Caco-2 (cell line): ENCODE measurements around the gene C3orf20. TPM values are rescaled to one million over a fixed set of nuclear protein-coding genes. Genes with fewer than 3 reads are reported as not detected.

Source experiments
- BruUV-seq: library from RNA; stranded (reverse); fragments of 400-500 nt; replicated peaks from 2 replicates; lab custom pipeline; 2021; lab: Mats Ljungman, UMichigan
- CTCF ChIA-PET: fragments of 300-600 bp; sonication (Branson Sonifier 250); formaldehyde crosslinking; loops from one replicate; lab custom pipeline; 2022; ENCODE audit warnings: antibody characterized with exemption; lab: Charles Lee
- POLR2A ChIA-PET: fragments of 300-600 bp; sonication (Branson Sonifier 250); formaldehyde crosslinking; loops from one replicate; lab custom pipeline; 2022; ENCODE audit warnings: antibody characterized with exemption; lab: Charles Lee
- DNase-seq, 2 experiments: peaks; one replicate each; pipeline versions ENCODE4 v3.0.0 to v3.0.0-alpha.2; 2020 to 2022
- H3K27me3 ChIP-seq: replicated peaks from 2 replicates; pipeline ENCODE4 v1.6.0; 2011; ENCODE audit warnings: low read length; ENCODE audit not compliant: control insufficient read depth, insufficient read depth
- H3K36me3 ChIP-seq: 2 replicates; pipeline ENCODE4 v1.5.1; 2011; ENCODE audit warnings: low read length; ENCODE audit not compliant: control insufficient read depth, insufficient read depth
- H3K4me1 ChIP-seq: fragments of 250-450 bp; sonication (Bioruptor Pico); 2 replicates; pipeline ENCODE4 v1.5.1; 2020; ENCODE audit warnings: mild to moderate bottlenecking
- H3K4me3 ChIP-seq: 2 replicates; pipeline ENCODE4 v1.5.1; 2011; ENCODE audit warnings: low read depth, mild to moderate bottlenecking, control low read depth, low read length
- H3K9me3 ChIP-seq: fragments of 250-450 bp; sonication (Bioruptor Pico); 2 replicates; pipeline ENCODE4 v1.5.1; 2020; ENCODE audit warnings: mild to moderate bottlenecking, moderate library complexity
- H3K27ac Mint-ChIP-seq: one replicate; pipeline ENCODE4 v1.8.0; 2022; ENCODE audit warnings: mixed read lengths; ENCODE audit not compliant: unreplicated experiment
- H3K27me3 Mint-ChIP-seq: one replicate; pipeline ENCODE4 v1.8.0; 2022; ENCODE audit warnings: mixed read lengths; ENCODE audit not compliant: insufficient read depth, unreplicated experiment
- H3K36me3 Mint-ChIP-seq: one replicate; pipeline ENCODE4 v1.8.0; 2022; ENCODE audit warnings: mild to moderate bottlenecking, mixed read lengths; ENCODE audit not compliant: insufficient read depth, unreplicated experiment
- H3K4me1 Mint-ChIP-seq: one replicate; pipeline ENCODE4 v1.8.0; 2022; ENCODE audit warnings: low read depth, mixed read lengths; ENCODE audit not compliant: unreplicated experiment
- H3K4me3 Mint-ChIP-seq: one replicate; pipeline ENCODE4 v1.8.0; 2022; ENCODE audit warnings: mild to moderate bottlenecking, moderate library complexity, mixed read lengths; ENCODE audit not compliant: unreplicated experiment
- H3K9me3 Mint-ChIP-seq: one replicate; pipeline ENCODE4 v1.8.0; 2022; ENCODE audit warnings: mixed read lengths; ENCODE audit not compliant: unreplicated experiment
- intact Hi-C: fragments of 100-400 bp; cut with micrococcal nuclease; formaldehyde crosslinking; loops from one replicate; pipeline ENCODE4 v1.10.0; 2022; ENCODE audit not compliant: unreplicated experiment
- total RNA-seq: library from RNA; stranded (reverse); gene quantifications from 2 replicates; pipeline ENCODE4 v1.2.3, GENCODE V29; 2022
- TF ChIP-seq, protein P1 (sequence below), 2 experiments: fragments of 200-600 bp in 1 of 2; IDR thresholded peaks; 1 replicate in 1 of 2; 2 replicates in 1 of 2; pipeline versions ENCODE4 v1.5.1 to v1.8.0; 2011 to 2022; ENCODE audit warnings: antibody characterized with exemption in 1 of 2, control low read depth in 1 of 2, inconsistent platforms in 1 of 2, low read depth in 1 of 2, low read length in 1 of 2, mild to moderate bottlenecking in 1 of 2, moderate library complexity in 1 of 2; ENCODE audit not compliant: insufficient read depth in 1 of 2, severe bottlenecking in 1 of 2, unreplicated experiment in 1 of 2

C3orf20 gene
- total RNA-seq, 1 experiment from 2014 or later: 0.09 TPM

DNA sequence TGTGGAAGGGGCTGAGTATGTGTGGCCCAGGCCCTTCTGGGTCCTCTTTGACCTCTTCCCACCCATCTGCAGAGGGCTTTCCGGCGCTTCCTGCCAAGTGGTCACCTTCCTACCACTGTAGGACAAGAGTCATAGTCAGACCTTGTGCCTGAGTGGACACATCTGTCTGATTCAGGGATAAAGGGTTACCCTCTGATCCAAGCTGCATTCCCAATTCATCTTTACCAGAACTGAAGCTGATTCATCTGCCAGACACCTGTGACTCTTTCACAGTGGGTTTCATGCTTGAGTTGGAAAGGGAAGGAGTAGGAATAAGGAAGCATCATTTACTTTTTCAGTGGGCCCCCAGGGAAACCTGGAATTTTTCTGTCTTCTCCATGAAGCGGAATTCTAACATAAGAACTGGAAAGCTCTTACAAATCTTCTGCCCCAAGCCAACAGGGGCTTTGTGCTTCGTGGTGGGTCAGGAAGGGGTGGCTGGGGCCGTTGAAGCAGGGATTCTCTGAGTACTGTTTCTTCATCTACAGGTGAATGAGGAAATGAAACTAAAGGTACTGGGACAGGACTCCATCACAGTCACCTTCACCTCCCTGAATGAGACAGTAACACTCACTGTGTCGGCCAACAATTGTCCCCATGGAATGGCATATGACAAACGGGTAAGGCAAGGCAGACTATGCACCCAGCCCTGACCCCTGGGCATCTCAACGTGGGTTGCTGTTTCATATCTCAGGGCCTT is 46.4 kb downstream of the C3orf20 start:
- H3K4me1 Mint-ChIP-seq: no peaks in the 10 kb centered on the region
- H3K36me3 Mint-ChIP-seq: no peaks in the 10 kb centered on the region
- Histone ChIP-seq H3K4me1 (no peaks in the 10 kb centered on the region), H3K36me3 (no peaks in the 10 kb centered on the region), H3K27me3 (no peaks in the 10 kb centered on the region), H3K9me3 (no peaks in the 10 kb centered on the region), H3K4me3 (no peak overlapping the region)
- H3K27ac Mint-ChIP-seq: no peak overlapping the region
- CTCF ChIA-PET: no interaction called here
- no TSS peak for BruUV-seq
- POLR2A ChIA-PET: no interaction called here
- DNase-seq: no peak
- no peak overlapping the region for H3K4me3 Mint-ChIP-seq
- H3K27me3 Mint-ChIP-seq: peaks cover 19% of the 10 kb centered on the region
- intact Hi-C loops: no loop called here
- no peaks in the 10 kb centered on the region for H3K9me3 Mint-ChIP-seq
- TF ChIP-seq, protein P1, sequence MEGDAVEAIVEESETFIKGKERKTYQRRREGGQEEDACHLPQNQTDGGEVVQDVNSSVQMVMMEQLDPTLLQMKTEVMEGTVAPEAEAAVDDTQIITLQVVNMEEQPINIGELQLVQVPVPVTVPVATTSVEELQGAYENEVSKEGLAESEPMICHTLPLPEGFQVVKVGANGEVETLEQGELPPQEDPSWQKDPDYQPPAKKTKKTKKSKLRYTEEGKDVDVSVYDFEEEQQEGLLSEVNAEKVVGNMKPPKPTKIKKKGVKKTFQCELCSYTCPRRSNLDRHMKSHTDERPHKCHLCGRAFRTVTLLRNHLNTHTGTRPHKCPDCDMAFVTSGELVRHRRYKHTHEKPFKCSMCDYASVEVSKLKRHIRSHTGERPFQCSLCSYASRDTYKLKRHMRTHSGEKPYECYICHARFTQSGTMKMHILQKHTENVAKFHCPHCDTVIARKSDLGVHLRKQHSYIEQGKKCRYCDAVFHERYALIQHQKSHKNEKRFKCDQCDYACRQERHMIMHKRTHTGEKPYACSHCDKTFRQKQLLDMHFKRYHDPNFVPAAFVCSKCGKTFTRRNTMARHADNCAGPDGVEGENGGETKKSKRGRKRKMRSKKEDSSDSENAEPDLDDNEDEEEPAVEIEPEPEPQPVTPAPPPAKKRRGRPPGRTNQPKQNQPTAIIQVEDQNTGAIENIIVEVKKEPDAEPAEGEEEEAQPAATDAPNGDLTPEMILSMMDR (IDR thresholded peaks at IDR 0.05; ENCODE audit: insufficient read depth in 1 of 2, low read depth in 1 of 2, low read length in 1 of 2, severe bottlenecking in 1 of 2, unreplicated experiment in 1 of 2): no peak

DNA sequence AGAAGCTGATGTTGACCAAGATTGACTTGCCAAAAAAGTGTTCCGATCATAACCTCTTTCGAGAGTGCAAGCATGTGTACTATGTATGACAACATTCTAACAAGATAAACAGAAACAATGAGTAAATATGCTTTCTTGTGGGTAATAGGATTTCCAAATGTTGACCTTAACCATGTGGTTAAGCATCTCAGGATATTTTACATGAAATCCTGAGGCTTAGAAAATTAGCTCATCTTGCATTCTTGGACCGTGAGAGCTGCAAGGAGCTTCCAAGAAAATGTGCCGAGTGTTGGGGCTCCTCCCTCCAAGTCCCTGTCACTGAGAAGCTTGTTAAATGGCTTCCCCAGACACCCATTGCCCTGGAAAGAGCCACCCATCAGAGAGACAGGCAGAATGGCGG is 50.1 kb downstream of the C3orf20 start:
- no TSS peak for BruUV-seq
- Mint-ChIP-seq H3K4me3 (no peak overlapping the region), H3K4me1 (no peaks in the 10 kb centered on the region), H3K9me3 (no peaks in the 10 kb centered on the region), H3K36me3 (no peaks in the 10 kb centered on the region), H3K27ac (no peak overlapping the region), H3K27me3 (peaks cover 11% of the 10 kb centered on the region)
- no peak overlapping the region for H3K4me3 ChIP-seq
- H3K4me1 ChIP-seq: no peaks in the 10 kb centered on the region
- TF ChIP-seq, protein P1 (IDR thresholded peaks at IDR 0.05; ENCODE audit: insufficient read depth in 1 of 2, low read depth in 1 of 2, low read length in 1 of 2, severe bottlenecking in 1 of 2, unreplicated experiment in 1 of 2): no peak
- POLR2A ChIA-PET: no interaction called here
- CTCF ChIA-PET: interaction anchor here (0.6 kb wide), 1 partner anchor 221 kb away, joined by 4 read pairs; no protein-coding TSS in a partner anchor
- H3K9me3 ChIP-seq: no peaks in the 10 kb centered on the region
- intact Hi-C loops: no loop called here
- no peak for DNase-seq
- no peaks in the 10 kb centered on the region for H3K36me3 ChIP-seq
- no peaks in the 10 kb centered on the region for H3K27me3 ChIP-seq

DNA sequence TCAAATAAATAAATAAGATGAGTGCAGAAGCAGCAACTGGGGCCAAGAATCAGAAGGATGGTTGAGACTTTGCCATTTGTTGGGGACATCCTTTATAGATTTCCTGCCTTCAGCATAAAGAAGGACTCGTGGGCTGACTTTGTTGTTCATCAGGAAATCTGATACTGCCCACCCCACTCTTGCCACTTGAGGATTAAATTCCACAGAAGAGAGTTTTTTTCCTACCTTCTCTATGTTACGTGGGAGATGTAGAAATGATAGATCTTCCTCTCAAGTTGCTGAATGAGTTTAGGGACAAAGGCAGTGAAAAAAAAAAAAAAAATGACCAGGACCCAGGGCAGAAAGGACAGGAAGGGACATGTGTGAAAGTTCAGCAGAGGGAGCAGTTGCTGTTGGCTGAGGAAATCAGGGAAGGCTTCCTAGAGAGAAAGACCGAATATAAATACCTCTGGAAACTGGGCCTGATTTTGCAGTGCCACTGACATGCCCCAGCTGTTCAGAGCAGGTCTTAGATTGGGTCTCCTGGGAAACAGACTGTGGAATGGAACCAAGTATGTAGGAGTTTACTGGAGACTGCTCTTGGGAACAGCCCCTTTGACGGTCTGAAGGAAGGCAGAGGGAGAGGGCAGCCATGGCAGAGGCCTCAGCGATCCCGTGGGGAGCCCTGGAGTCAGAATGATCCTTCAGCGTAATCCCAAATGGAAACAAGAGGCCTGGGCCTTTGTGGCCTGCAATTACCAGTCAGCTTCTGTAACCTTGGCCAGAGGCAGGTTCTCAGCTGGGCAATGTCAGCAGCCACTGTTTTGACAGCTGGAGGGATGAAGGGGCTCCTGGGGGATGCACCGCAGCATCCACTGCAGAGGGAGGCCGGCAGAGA is 50.9 kb downstream of the C3orf20 start:
- no peaks in the 10 kb centered on the region for H3K36me3 ChIP-seq
- no peak overlapping the region for H3K4me3 ChIP-seq
- POLR2A ChIA-PET: no interaction called here
- BruUV-seq: no TSS peak
- CTCF ChIA-PET: interaction anchor here (0.7 kb wide), 1 partner anchor 141 kb away, joined by 3 read pairs; no protein-coding TSS in a partner anchor
- H3K4me3 Mint-ChIP-seq: no peak overlapping the region
- no peaks in the 10 kb centered on the region for H3K9me3 ChIP-seq
- no peak overlapping the region for H3K27ac Mint-ChIP-seq
- no peaks in the 10 kb centered on the region for H3K9me3 Mint-ChIP-seq
- DNase-seq: no peak
- peaks cover 7% of the 10 kb centered on the region for H3K27me3 Mint-ChIP-seq
- TF ChIP-seq, protein P1 (IDR thresholded peaks at IDR 0.05; ENCODE audit: insufficient read depth in 1 of 2, low read depth in 1 of 2, low read length in 1 of 2, severe bottlenecking in 1 of 2, unreplicated experiment in 1 of 2): no peak
- H3K36me3 Mint-ChIP-seq: no peaks in the 10 kb centered on the region
- no peaks in the 10 kb centered on the region for H3K27me3 ChIP-seq
- H3K4me1 ChIP-seq: no peaks in the 10 kb centered on the region
- no peaks in the 10 kb centered on the region for H3K4me1 Mint-ChIP-seq
- intact Hi-C loops: no loop called here
